ENCODE measurements around the gene PLOD1.
"Not testable (repeated sequence)": the region's sequence is repeated elsewhere in the genome, so short reads cannot be mapped to it uniquely, and the experiment has no call there.

Gene PLOD1

GRCh38 chr1:11939794-11940193, 5.3 kb downstream of the PLOD1 start:
- not testable (repeated sequence) for DNase-seq

GRCh38 chr1:11940260-11940921, 5.9 kb downstream of the PLOD1 start:
- DNase-seq: no peak

GRCh38 chr1:11942280-11942679, 7.8 kb downstream of the PLOD1 start:
- no peak for DNase-seq

GRCh38 chr1:11943619-11944018, 9.1 kb downstream of the PLOD1 start:
- DNase-seq: no peak

- no peak for DNase-seq
These were observed 9.9 kb downstream of the PLOD1 start for GRCh38 chr1:11944358-11944931.

- no peak for DNase-seq
These were observed 12.1 kb downstream of the PLOD1 start for GRCh38 chr1:11946647-11947046.

GRCh38 chr1:11948822-11949458, 14.4 kb downstream of the PLOD1 start:
- DNase-seq: no peak

GRCh38 chr1:11951901-11952300, 17.4 kb downstream of the PLOD1 start:
- no peak for DNase-seq

GRCh38 chr1:11952455-11953109, 18.1 kb downstream of the PLOD1 start:
- DNase-seq: no peak

- no peak for DNase-seq
These were observed 20.7 kb downstream of the PLOD1 start for GRCh38 chr1:11955221-11955620.

- no peak for DNase-seq
These were observed 22.9 kb downstream of the PLOD1 start for GRCh38 chr1:11957398-11957797.

- DNase-seq: no peak
These were observed 23.4 kb downstream of the PLOD1 start for GRCh38 chr1:11957897-11958296.

- DNase-seq: no peak
These were observed 25.8 kb downstream of the PLOD1 start for GRCh38 chr1:11960276-11960675.

GRCh38 chr1:11960715-11961114, 26.2 kb downstream of the PLOD1 start:
- no peak for DNase-seq

- DNase-seq: no peak
These were observed 26.7 kb downstream of the PLOD1 start for GRCh38 chr1:11961230-11961629.

- DNase-seq: no peak
These were observed 29.1 kb downstream of the PLOD1 start for GRCh38 chr1:11963622-11964021.

- no peak for DNase-seq
These were observed 30.1 kb downstream of the PLOD1 start for GRCh38 chr1:11964656-11965055.

GRCh38 chr1:11967028-11967547, 32.6 kb downstream of the PLOD1 start:
- no peak for DNase-seq

GRCh38 chr1:11970441-11971185, 36.1 kb downstream of the PLOD1 start:
- DNase-seq: no peak

GRCh38 chr1:11977625-11978024, 43.1 kb downstream of the PLOD1 start:
- no peak for DNase-seq

- no peak for DNase-seq
These were observed 43.8 kb downstream of the PLOD1 start for GRCh38 chr1:11978301-11978700.

- no peak for DNase-seq
These were observed 44.7 kb downstream of the PLOD1 start for GRCh38 chr1:11979028-11979850.

Data from effector CD4-positive, alpha-beta T cell (primary cell).